Measurements from ENCODE around the gene ECT2L.

Gene ECT2L

DNA sequence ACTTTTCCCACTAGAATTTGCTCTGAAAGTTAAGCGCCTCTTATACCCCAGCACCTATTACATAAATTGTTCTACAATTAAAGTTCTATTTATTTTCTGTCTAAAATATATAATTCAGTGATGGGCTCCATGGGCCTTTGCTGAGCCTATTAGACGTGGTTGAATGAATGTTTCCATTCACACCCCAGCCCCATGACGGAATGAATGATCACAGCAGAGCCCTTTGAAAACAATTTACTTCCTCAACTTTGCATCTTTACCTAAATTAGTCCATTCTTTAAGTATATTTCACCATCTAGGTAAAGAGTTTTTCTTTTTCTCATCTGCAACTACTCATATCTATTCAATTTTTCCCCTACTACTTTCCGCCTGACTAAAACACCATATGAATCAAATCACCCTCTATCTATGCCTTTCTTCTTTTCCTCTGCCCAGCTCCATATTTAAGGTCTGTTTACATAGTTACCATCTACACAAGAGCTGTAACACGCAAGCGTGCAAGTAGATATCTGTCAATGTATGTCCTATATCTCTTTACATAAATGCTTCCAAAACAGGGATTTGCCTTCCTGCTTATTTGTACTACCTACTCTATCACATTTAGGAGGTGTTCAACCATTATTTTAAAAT lies 69.7 kb downstream of the ECT2L start:
- no peak overlapping the region for H3K9ac ChIP-seq (ENCODE audit: low read depth, low read length)
- H3K4me1 ChIP-seq (ENCODE audit: control insufficient read depth, insufficient read depth, low read length), result peaks cover 3% of the 10 kb centered on the region
- H3K36me3 ChIP-seq (ENCODE audit: insufficient read depth, low read length), result no peaks in the 10 kb centered on the region
- H3K4me3 ChIP-seq (ENCODE audit: low read length), result no peak overlapping the region
- H3K27me3 ChIP-seq (ENCODE audit: control insufficient read depth, insufficient read depth, low read length), result no peaks in the 10 kb centered on the region
- H3K9me3 ChIP-seq (replicated peaks; ENCODE audit: low read length), result no peaks in the 10 kb centered on the region
- no peak overlapping the region for H3K4me2 ChIP-seq (ENCODE audit: low read length)

DNA sequence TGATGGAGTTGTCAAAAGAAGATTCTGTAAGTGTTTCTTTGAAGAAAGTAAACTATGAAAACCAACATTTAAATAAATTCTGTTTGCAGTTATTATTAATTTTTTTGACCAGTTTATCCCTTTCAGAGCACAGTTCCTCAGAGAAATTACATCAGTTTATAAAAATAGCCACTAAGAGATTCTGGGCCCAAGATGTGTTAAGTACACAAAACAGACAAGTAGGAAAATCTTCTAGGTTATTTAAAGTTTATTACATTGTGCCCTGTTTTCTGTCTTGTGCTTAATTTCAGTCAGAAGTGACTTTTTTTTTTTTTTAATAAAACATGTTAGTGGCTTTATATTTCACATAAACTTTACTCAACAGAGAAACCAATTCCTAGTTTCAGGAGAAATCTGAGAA lies 72.3 kb downstream of the ECT2L start:
- Histone ChIP-seq H3K4me1 (ENCODE audit: control insufficient read depth, insufficient read depth, low read length) (peaks cover 3% of the 10 kb centered on the region), H3K9me3 (replicated peaks; ENCODE audit: low read length) (no peaks in the 10 kb centered on the region), H3K36me3 (ENCODE audit: insufficient read depth, low read length) (no peaks in the 10 kb centered on the region), H3K9ac (ENCODE audit: low read depth, low read length) (no peak overlapping the region), H3K27me3 (ENCODE audit: control insufficient read depth, insufficient read depth, low read length) (no peaks in the 10 kb centered on the region), H3K4me2 (ENCODE audit: low read length) (no peak overlapping the region), H3K4me3 (ENCODE audit: low read length) (no peak overlapping the region)

- no peaks in the 10 kb centered on the region for H3K36me3 ChIP-seq (ENCODE audit: insufficient read depth, low read length)
- H3K9ac ChIP-seq (ENCODE audit: low read depth, low read length), result no peak overlapping the region
- H3K4me1 ChIP-seq (ENCODE audit: control insufficient read depth, insufficient read depth, low read length), result peaks cover 3% of the 10 kb centered on the region
- no peak overlapping the region for H3K4me2 ChIP-seq (ENCODE audit: low read length)
- H3K9me3 ChIP-seq (replicated peaks; ENCODE audit: low read length), result no peaks in the 10 kb centered on the region
- no peak overlapping the region for H3K4me3 ChIP-seq (ENCODE audit: low read length)
- no peaks in the 10 kb centered on the region for H3K27me3 ChIP-seq (ENCODE audit: control insufficient read depth, insufficient read depth, low read length)
Measured at GRCh38 chr6:138869398-138869797, 73.5 kb downstream of the ECT2L start.

GRCh38 chr6:138873191-138873590 lies 77.3 kb downstream of the ECT2L start:
- no peak overlapping the region for H3K4me3 ChIP-seq (ENCODE audit: low read length)
- no peaks in the 10 kb centered on the region for H3K9me3 ChIP-seq (replicated peaks; ENCODE audit: low read length)
- no peak overlapping the region for H3K9ac ChIP-seq (ENCODE audit: low read depth, low read length)
- peaks cover 3% of the 10 kb centered on the region for H3K4me1 ChIP-seq (ENCODE audit: control insufficient read depth, insufficient read depth, low read length)
- no peaks in the 10 kb centered on the region for H3K36me3 ChIP-seq (ENCODE audit: insufficient read depth, low read length)
- no peaks in the 10 kb centered on the region for H3K27me3 ChIP-seq (ENCODE audit: control insufficient read depth, insufficient read depth, low read length)
- no peak overlapping the region for H3K4me2 ChIP-seq (ENCODE audit: low read length)

GRCh38 chr6:138882369-138883017 lies 86.6 kb downstream of the ECT2L start:
- no peak overlapping the region for H3K9ac ChIP-seq (ENCODE audit: low read depth, low read length)
- no peaks in the 10 kb centered on the region for H3K4me1 ChIP-seq (ENCODE audit: control insufficient read depth, insufficient read depth, low read length)
- no peak overlapping the region for H3K4me2 ChIP-seq (ENCODE audit: low read length)
- H3K27me3 ChIP-seq (ENCODE audit: control insufficient read depth, insufficient read depth, low read length), result no peaks in the 10 kb centered on the region
- no peaks in the 10 kb centered on the region for H3K9me3 ChIP-seq (replicated peaks; ENCODE audit: low read length)
- H3K4me3 ChIP-seq (ENCODE audit: low read length), result no peak overlapping the region
- H3K36me3 ChIP-seq (ENCODE audit: insufficient read depth, low read length), result no peaks in the 10 kb centered on the region

GRCh38 chr6:138885156-138885819 lies 89.4 kb downstream of the ECT2L start:
- no peaks in the 10 kb centered on the region for H3K36me3 ChIP-seq (ENCODE audit: insufficient read depth, low read length)
- H3K4me1 ChIP-seq (ENCODE audit: control insufficient read depth, insufficient read depth, low read length), result no peaks in the 10 kb centered on the region
- no peaks in the 10 kb centered on the region for H3K27me3 ChIP-seq (ENCODE audit: control insufficient read depth, insufficient read depth, low read length)
- H3K9ac ChIP-seq (ENCODE audit: low read depth, low read length), result no peak overlapping the region
- H3K4me2 ChIP-seq (ENCODE audit: low read length), result no peak overlapping the region
- H3K4me3 ChIP-seq (ENCODE audit: low read length), result no peak overlapping the region
- no peaks in the 10 kb centered on the region for H3K9me3 ChIP-seq (replicated peaks; ENCODE audit: low read length)

- H3K36me3 ChIP-seq (ENCODE audit: insufficient read depth, low read length), result no peaks in the 10 kb centered on the region
- no peak overlapping the region for H3K4me2 ChIP-seq (ENCODE audit: low read length)
- H3K4me1 ChIP-seq (ENCODE audit: control insufficient read depth, insufficient read depth, low read length), result peaks cover 7% of the 10 kb centered on the region
- no peak overlapping the region for H3K4me3 ChIP-seq (ENCODE audit: low read length)
- no peaks in the 10 kb centered on the region for H3K27me3 ChIP-seq (ENCODE audit: control insufficient read depth, insufficient read depth, low read length)
- no peak overlapping the region for H3K9ac ChIP-seq (ENCODE audit: low read depth, low read length)
- no peaks in the 10 kb centered on the region for H3K9me3 ChIP-seq (replicated peaks; ENCODE audit: low read length)
Measured at GRCh38 chr6:138891255-138891986, 95.5 kb downstream of the ECT2L start.

DNA sequence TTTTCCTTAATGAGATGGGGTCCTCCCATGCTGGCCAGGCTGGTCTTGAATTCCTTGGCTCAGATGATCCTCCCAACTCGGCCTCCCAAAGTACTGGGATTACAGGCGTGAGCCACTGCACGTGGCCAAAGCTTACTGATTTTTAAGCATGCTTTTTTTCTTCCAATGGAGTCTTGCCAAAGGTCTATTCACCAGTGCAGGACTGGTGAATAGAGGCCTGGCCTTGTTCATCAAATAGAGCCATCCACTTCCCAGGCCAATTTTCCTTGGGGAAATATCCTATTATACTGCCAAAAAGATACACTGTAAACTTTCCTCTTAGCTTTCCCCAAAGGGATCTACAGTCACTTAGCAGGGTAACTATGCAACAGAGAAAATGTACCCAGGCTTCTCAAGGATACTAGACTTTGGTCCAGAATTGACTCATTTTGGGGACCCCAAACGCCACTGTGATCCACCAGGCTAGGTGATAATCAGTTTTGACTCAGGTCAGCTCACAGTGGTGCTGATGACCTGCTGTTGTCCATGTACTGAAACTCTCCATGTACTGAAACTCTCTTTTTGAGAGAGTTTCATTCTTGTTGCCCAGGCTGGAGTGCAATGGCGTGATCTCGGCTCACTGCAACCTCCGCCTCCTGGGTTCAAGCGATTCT lies 100.3 kb downstream of the ECT2L start:
- Histone ChIP-seq H3K4me2 (ENCODE audit: low read length) (no peak overlapping the region), H3K4me1 (ENCODE audit: control insufficient read depth, insufficient read depth, low read length) (peaks cover 7% of the 10 kb centered on the region), H3K9ac (ENCODE audit: low read depth, low read length) (no peak overlapping the region), H3K9me3 (replicated peaks; ENCODE audit: low read length) (no peaks in the 10 kb centered on the region), H3K4me3 (ENCODE audit: low read length) (no peak overlapping the region), H3K27me3 (ENCODE audit: control insufficient read depth, insufficient read depth, low read length) (no peaks in the 10 kb centered on the region), H3K36me3 (ENCODE audit: insufficient read depth, low read length) (peaks cover 7% of the 10 kb centered on the region)

GRCh38 chr6:138897031-138897430 lies 101.1 kb downstream of the ECT2L start:
- Histone ChIP-seq H3K9me3 (replicated peaks; ENCODE audit: low read length) (no peaks in the 10 kb centered on the region), H3K27me3 (ENCODE audit: control insufficient read depth, insufficient read depth, low read length) (no peaks in the 10 kb centered on the region), H3K4me2 (ENCODE audit: low read length) (no peak overlapping the region), H3K4me3 (ENCODE audit: low read length) (no peak overlapping the region), H3K9ac (ENCODE audit: low read depth, low read length) (no peak overlapping the region), H3K36me3 (ENCODE audit: insufficient read depth, low read length) (peaks cover 11% of the 10 kb centered on the region), H3K4me1 (ENCODE audit: control insufficient read depth, insufficient read depth, low read length) (peaks cover under 1% of the 10 kb centered on the region)

DNA sequence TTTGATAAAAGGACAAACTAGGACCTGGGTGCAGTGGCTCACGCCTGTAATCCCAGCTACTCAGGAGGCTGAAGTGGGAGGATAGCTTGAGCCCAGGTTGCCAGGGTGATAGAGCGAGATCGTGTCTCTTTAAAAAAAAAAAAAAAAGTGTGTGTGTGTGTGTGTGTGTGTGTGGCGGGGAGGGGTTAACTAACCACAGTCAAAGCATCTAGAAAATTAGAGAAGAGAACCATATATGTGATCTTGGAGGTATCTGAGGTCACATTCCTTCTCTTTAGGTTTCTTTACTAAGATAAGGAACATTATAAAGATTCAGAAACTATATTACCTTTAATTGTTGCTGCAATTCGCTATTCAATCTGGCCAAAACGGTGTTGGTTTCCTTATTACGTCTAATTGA lies 111.3 kb downstream of the ECT2L start:
- Histone ChIP-seq H3K9me3 (replicated peaks; ENCODE audit: low read length) (no peaks in the 10 kb centered on the region), H3K36me3 (ENCODE audit: insufficient read depth, low read length) (peaks cover 48% of the 10 kb centered on the region), H3K4me1 (ENCODE audit: control insufficient read depth, insufficient read depth, low read length) (no peaks in the 10 kb centered on the region), H3K4me3 (ENCODE audit: low read length) (no peak overlapping the region), H3K27me3 (ENCODE audit: control insufficient read depth, insufficient read depth, low read length) (no peaks in the 10 kb centered on the region), H3K4me2 (ENCODE audit: low read length) (no peak overlapping the region), H3K9ac (ENCODE audit: low read depth, low read length) (no peak overlapping the region)

- Histone ChIP-seq H3K4me3 (ENCODE audit: low read length) (no peak overlapping the region), H3K4me1 (ENCODE audit: control insufficient read depth, insufficient read depth, low read length) (no peaks in the 10 kb centered on the region), H3K9ac (ENCODE audit: low read depth, low read length) (no peak overlapping the region), H3K9me3 (replicated peaks; ENCODE audit: low read length) (no peaks in the 10 kb centered on the region), H3K4me2 (ENCODE audit: low read length) (no peak overlapping the region), H3K36me3 (ENCODE audit: insufficient read depth, low read length) (peaks cover 51% of the 10 kb centered on the region), H3K27me3 (ENCODE audit: control insufficient read depth, insufficient read depth, low read length) (no peaks in the 10 kb centered on the region)
Measured at GRCh38 chr6:138909511-138909910, 113.6 kb downstream of the ECT2L start.

Data from skeletal muscle satellite cell (primary cell).